HG03108 (cell line): ENCODE results near the gene DPF3.
A peak's percentile ranks its signal among the peaks of the same experiment; 100 is the strongest.

Experiments used
- ATAC-seq: cut with Tn5 transposase; IDR thresholded peaks from one replicate; pipeline ENCODE4 v1.9.1; 2021; ENCODE audit warnings: moderate library complexity; ENCODE audit not compliant: unreplicated experiment

The DPF3 gene

GRCh38 chr14:72893636-72894322 lies at the start of gene DPF3:
Gene DPF3 (minus strand): TSS chr14:72894101. CDS start chr14:72894088, 13 bp downstream.
- peak; percentile 98 for ATAC-seq

- no peak for ATAC-seq
Measured at GRCh38 chr14:72942934-72943333, 49.0 kb upstream of the DPF3 start.

DNA sequence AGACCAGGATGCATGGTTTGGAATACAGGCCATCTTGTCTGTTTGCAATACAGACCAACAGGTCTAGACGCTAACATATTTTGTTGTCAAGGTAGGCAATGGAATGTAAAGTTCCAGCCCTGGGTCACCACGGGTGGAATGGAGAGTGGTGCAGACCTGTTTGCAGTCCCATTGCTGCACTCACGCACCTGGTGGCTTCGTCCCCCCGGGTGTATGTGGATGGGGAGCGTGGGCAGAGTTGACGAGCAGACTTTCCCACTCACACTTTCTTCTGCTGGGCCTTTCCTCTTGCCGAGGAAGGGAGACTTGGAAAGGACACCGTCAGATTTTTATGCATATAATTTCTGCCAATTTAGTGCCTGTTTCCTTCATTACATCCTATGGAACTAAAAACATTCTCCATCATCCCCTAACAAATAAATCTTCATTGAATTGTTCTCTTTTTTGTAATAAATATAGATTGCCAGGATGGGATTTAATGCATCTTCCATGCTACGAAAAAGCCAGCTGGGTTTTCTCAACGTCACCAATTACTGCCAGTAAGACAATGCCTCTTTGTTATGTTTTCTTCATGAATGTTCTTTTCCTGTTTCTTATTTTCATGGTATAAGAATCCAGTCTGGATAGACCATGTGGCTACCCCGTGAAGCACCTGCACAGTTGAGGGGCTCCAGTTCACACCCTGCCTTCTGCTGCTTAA lies 47.5 kb upstream of the DPF3 start:
- no peak for ATAC-seq

GRCh38 chr14:72939630-72940029 lies 45.7 kb upstream of the DPF3 start:
- no peak for ATAC-seq

DNA sequence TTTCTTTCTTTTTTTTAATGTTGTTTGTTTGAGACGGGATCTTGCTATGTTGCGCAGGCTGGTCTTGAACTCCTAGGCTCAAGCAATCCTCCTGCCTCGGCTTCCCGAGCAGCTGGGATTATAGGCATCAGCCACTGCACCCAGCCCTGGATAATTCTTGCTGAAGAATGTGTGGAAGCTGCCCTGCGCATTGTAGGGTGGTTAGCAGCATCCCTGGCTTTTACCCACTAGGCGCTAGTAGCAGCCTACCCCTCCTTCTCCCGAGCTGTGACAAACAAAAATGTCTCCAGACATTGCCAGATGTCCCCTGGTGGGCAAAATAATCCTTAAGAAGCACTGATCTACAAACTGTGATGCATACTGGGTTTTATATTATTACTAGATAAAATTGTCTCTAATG lies 39.0 kb upstream of the DPF3 start:
- no peak for ATAC-seq

GRCh38 chr14:72929316-72930080 lies 35.6 kb upstream of the DPF3 start:
- ATAC-seq, result no peak

DNA sequence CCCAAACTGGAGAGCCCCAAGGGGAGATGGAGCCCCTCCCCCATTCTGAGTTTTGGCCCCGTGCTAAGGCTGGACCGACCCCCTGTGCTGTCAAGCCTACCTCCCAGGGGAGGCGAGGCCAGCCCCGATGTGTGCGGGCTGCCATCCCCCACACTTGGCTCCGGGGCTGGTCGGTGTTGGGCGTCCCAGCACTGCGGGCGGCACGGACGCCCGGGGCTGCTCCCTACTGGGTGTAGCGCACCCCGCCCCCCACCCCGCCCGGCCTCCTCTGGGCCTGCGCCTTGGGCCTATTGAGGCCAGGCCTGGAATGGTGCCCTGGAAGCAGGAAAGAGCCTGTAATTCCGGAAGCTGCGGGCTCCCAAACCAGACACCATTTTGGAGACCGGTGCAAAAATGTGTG lies 35.0 kb upstream of the DPF3 start:
- no peak for ATAC-seq

GRCh38 chr14:72926292-72927028 lies 32.6 kb upstream of the DPF3 start, which contains the start of gene DCAF4:
Gene DCAF4 (plus strand): TSS chr14:72926464. CDS start chr14:72937979, 11,515 bp downstream.
- peak; percentile 96 for ATAC-seq

DNA sequence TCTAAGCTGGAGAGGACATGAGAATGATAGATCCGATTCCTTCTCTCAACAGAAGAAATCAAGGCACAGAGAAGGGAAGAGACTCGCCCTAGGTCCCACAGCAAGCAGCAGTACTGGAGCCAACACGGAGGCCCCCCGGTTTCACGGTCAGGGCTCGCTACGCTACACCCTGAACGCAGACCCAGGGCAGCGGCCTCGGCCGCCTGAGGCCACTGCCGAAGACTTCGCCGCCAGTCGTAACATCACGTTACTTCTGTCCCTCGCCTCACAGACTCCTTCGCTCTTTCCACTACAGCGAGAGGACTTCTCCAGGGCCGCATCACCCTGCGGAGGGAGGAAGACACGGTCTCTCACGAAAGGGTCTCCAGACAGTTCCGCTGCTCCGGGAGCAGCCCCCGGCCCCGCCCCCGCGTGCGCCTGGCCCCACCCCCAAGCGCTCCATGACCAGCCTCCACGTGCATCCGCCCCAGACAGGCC lies 32.0 kb upstream of the DPF3 start:
- ATAC-seq, result peak; percentile 5

DNA sequence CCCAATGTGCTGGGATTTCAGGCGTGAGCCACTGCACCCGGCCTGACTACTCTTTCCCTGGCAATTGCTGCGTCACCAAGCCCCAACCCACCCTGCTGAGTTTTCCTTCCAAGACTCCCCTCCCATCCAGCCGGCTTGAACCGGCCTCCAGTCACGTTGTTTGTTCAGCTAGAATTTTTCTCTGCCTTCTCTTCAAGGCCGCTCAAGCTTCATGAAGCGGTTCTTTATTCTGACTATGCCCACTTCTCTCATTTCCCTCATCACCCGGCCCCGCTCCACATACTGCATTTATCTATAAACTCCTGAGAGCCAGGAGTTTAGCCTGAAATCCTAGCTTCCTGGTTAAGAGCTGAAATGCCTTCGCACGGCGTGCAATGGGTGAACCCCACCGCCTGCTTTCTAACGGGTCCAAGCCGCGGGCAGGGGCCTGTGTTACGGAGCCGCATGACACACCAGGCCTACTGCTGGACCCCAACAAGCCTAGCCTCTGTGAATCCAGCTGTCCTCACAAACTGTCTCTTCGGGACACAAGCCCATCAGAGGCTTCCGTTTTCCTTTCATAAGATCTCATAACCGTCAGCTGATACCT lies 31.4 kb upstream of the DPF3 start:
- no peak for ATAC-seq

- no peak for ATAC-seq
Measured at GRCh38 chr14:72924337-72924736, 30.4 kb upstream of the DPF3 start.

GRCh38 chr14:72921396-72921795 lies 27.5 kb upstream of the DPF3 start:
- no peak for ATAC-seq

GRCh38 chr14:72920008-72920407 lies 26.1 kb upstream of the DPF3 start:
- no peak for ATAC-seq

GRCh38 chr14:72917094-72917802 lies 23.3 kb upstream of the DPF3 start:
- no peak for ATAC-seq

DNA sequence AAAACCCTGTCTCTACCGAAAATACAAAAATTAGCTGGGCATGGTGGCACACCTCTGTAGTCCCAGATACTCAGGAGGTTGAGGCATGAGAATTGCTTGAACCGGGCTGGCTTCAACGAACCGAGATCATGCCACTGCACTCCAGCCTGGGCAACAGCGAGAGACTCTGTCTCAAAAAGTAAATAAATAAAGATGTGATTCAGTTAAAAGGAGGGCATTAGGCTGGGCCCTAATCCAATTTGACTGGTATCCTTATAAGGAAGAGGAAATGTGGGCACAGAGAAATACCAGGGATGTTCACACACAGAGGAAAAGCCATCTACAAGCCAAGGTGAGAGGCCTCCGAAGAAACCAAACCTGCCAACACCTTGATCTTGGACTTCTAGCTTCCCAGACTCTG lies 22.3 kb upstream of the DPF3 start:
- ATAC-seq, result no peak

GRCh38 chr14:72913809-72914208 lies 19.9 kb upstream of the DPF3 start:
- no peak for ATAC-seq

DNA sequence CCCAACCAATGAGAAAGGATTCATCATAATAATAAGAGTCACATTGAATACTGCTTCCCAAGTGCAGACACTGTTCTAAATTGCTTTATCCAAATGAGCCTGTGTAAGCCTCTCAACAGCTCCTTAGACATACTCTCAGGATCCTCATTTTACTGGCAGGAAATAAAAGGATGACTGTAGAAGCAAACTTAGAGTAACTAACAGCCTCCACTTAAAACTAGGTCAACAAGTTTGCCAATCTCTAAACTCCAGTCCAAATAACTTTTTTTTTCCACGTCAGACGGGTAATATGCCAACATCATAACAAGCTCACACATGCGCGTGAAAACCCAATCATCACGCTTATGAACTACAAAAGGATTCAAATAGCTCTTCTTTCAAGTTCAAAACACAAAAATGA lies 15.3 kb upstream of the DPF3 start:
- ATAC-seq, result no peak

- no peak for ATAC-seq
Measured at GRCh38 chr14:72907886-72908285, 14.0 kb upstream of the DPF3 start.

- no peak for ATAC-seq
Measured at GRCh38 chr14:72906879-72907278, 13.0 kb upstream of the DPF3 start.

GRCh38 chr14:72906316-72906715 lies 12.4 kb upstream of the DPF3 start:
- no peak for ATAC-seq
